SK-N-MC (cell line): Measurements from ENCODE around the gene FRAT1.
A peak's percentile ranks its signal among the peaks of the same experiment; 100 is the strongest.

Experiments
- DNase-seq: peaks from one replicate; pipeline ENCODE4 v3.0.0-alpha.2; 2011; ENCODE audit warnings: low read depth, low spot score
- H3K27ac ChIP-seq: fragments of 200-600 bp; sonication (generic); 2 replicates; pipeline ENCODE4 v1.5.1; 2016; ENCODE audit warnings: mixed run types
- H3K36me3 ChIP-seq: fragments of 200-600 bp; sonication (generic); 2 replicates; pipeline ENCODE4 v1.6.1; 2017; ENCODE audit warnings: antibody characterized with exemption, low read length, mixed read lengths; ENCODE audit not compliant: insufficient read depth
- H3K4me3 ChIP-seq: fragments of 200-600 bp; sonication (generic); 2 replicates; pipeline ENCODE4 v1.5.1; 2016
- H3K9ac ChIP-seq: fragments of 200-600 bp; sonication (generic); 2 replicates; pipeline ENCODE4 v1.8.0; 2017; ENCODE audit warnings: mixed run types, mixed read lengths; ENCODE audit not compliant: insufficient read length
- H3K9me3 ChIP-seq: fragments of 200-600 bp; sonication (generic); 2 replicates; pipeline ENCODE4 v1.6.1; 2017; ENCODE audit warnings: low read depth, mild to moderate bottlenecking, antibody characterized with exemption, low read length, moderate library complexity, mixed read lengths
- EZH2 ChIP-seq: fragments of 200-600 bp; sonication (generic); IDR thresholded peaks from one replicate; pipeline ENCODE4 v1.6.1; 2017; ENCODE audit warnings: antibody characterized with exemption
- FOXP2 ChIP-seq: optimal IDR thresholded peaks from 2 replicates; pipeline ENCODE3; 2011; ENCODE audit warnings: mild to moderate bottlenecking, moderate library complexity; ENCODE audit not compliant: insufficient read depth; ENCODE audit errors: extremely low read length, control extremely low read depth
- POLR2AphosphoS5 ChIP-seq: IDR thresholded peaks from 2 replicates; pipeline ENCODE4 v1.6.1; 2012; ENCODE audit warnings: mild to moderate bottlenecking, low read depth, low read length, borderline replicate concordance

FRAT1 gene

GRCh38 chr10:97332591-97333350 is 13.7 kb downstream of the FRAT1 start:
- TF ChIP-seq FOXP2: no peak
- TF ChIP-seq POLR2AphosphoS5: no peak
- no peak for TF ChIP-seq EZH2
- Histone ChIP-seq H3K9me3 (no peaks in the 10 kb centered on the region), H3K27ac (no peak overlapping the region), H3K36me3 (no peaks in the 10 kb centered on the region), H3K9ac (peak overlapping the region; percentile 69), H3K4me3 (peak overlapping the region; percentile 78)
- no peak for DNase-seq

GRCh38 chr10:97333351-97333600 is 14.2 kb downstream of the FRAT1 start:
- Histone ChIP-seq H3K36me3 (no peaks in the 10 kb centered on the region), H3K9ac (peak overlapping the region; percentile 69), H3K27ac (no peak overlapping the region), H3K9me3 (no peaks in the 10 kb centered on the region), H3K4me3 (peak overlapping the region; percentile 78)
- TF ChIP-seq POLR2AphosphoS5: no peak
- TF ChIP-seq EZH2: no peak
- no peak for TF ChIP-seq FOXP2
- DNase-seq: no peak

GRCh38 chr10:97333601-97334369 is 14.7 kb downstream of the FRAT1 start:
- peak overlapping the region; percentile 69 for H3K9ac ChIP-seq
- no peak for DNase-seq
- no peaks in the 10 kb centered on the region for H3K36me3 ChIP-seq
- H3K4me3 ChIP-seq: peak overlapping the region; percentile 78
- H3K9me3 ChIP-seq: no peaks in the 10 kb centered on the region
- no peak overlapping the region for H3K27ac ChIP-seq
- TF ChIP-seq EZH2 (no peak), FOXP2 (no peak), POLR2AphosphoS5 (no peak)

- Histone ChIP-seq H3K9me3 (no peaks in the 10 kb centered on the region), H3K36me3 (no peaks in the 10 kb centered on the region), H3K9ac (peak within 1 kb of the TSS; percentile 89), H3K4me3 (peak within 1 kb of the TSS; percentile 78), H3K27ac (peak within 1 kb of the TSS; percentile 88)
- peak; percentile 44 for TF ChIP-seq POLR2AphosphoS5
- no peak for TF ChIP-seq EZH2
- no peak for DNase-seq
Measured at GRCh38 chr10:97334370-97335175, 15.5 kb downstream of the FRAT1 start, which contains the start of gene FRAT2. TSS of gene FRAT2 (minus strand) at chr10:97334729. CDS start at chr10:97334572, 157 bp downstream.

- H3K9me3 ChIP-seq: no peaks in the 10 kb centered on the region
- peak overlapping the region; percentile 89 for H3K9ac ChIP-seq
- H3K36me3 ChIP-seq: no peaks in the 10 kb centered on the region
- no peak overlapping the region for H3K27ac ChIP-seq
- peak overlapping the region; percentile 78 for H3K4me3 ChIP-seq
- DNase-seq: no peak
- no peak for TF ChIP-seq FOXP2
- TF ChIP-seq EZH2: no peak
- no peak for TF ChIP-seq POLR2AphosphoS5
Measured at GRCh38 chr10:97335188-97335619, 16.1 kb downstream of the FRAT1 start.

- DNase-seq: no peak
- H3K9ac ChIP-seq: no peak overlapping the region
- no peak overlapping the region for H3K27ac ChIP-seq
- no peak for TF ChIP-seq POLR2AphosphoS5
- TF ChIP-seq EZH2: no peak
- TF ChIP-seq FOXP2: no peak
- H3K9me3 ChIP-seq: no peaks in the 10 kb centered on the region
- no peak overlapping the region for H3K4me3 ChIP-seq
- H3K36me3 ChIP-seq: no peaks in the 10 kb centered on the region
Measured at GRCh38 chr10:97336006-97336405, 16.9 kb downstream of the FRAT1 start.

GRCh38 chr10:97336446-97336845 is 17.4 kb downstream of the FRAT1 start:
- TF ChIP-seq EZH2 (no peak), POLR2AphosphoS5 (no peak), FOXP2 (no peak)
- Histone ChIP-seq H3K36me3 (no peaks in the 10 kb centered on the region), H3K9me3 (no peaks in the 10 kb centered on the region), H3K9ac (no peak overlapping the region), H3K4me3 (no peak overlapping the region), H3K27ac (no peak overlapping the region)
- no peak for DNase-seq

- no peak for DNase-seq
- Histone ChIP-seq H3K9ac (no peak overlapping the region), H3K27ac (no peak overlapping the region), H3K4me3 (peak overlapping the region; percentile 25), H3K36me3 (no peaks in the 10 kb centered on the region), H3K9me3 (no peaks in the 10 kb centered on the region)
- TF ChIP-seq FOXP2 (no peak), EZH2 (no peak), POLR2AphosphoS5 (no peak)
Measured at GRCh38 chr10:97336942-97337831, 18.1 kb downstream of the FRAT1 start.
